NB4 (cell line): Measurements from ENCODE around the gene RPGRIP1L.

Experiments used
- DNase-seq: peaks from one replicate; pipeline ENCODE4 v3.0.0; 2010; ENCODE audit warnings: low read depth
- H3K4me3 ChIP-seq: one replicate; pipeline ENCODE4 v1.5.1; 2011; ENCODE audit warnings: mild to moderate bottlenecking, low read depth, low read length, moderate library complexity
- MYC ChIP-seq: IDR thresholded peaks from 2 replicates; pipeline ENCODE4 v1.6.1; 2011; ENCODE audit warnings: low read depth, low read length
- POLR2A ChIP-seq: IDR thresholded peaks from 2 replicates; pipeline ENCODE4 v1.6.1; 2011; ENCODE audit warnings: mild to moderate bottlenecking; ENCODE audit not compliant: insufficient read length; ENCODE audit errors: extremely low read depth
- TF ChIP-seq, protein P1 (sequence below): IDR thresholded peaks from one replicate; pipeline ENCODE4 v1.5.1; 2012; ENCODE audit warnings: low read depth, low read length
- TF ChIP-seq, protein P2 (sequence below): IDR thresholded peaks from 2 replicates; pipeline ENCODE4 v1.6.1; 2011; ENCODE audit warnings: low read depth, low read length

The RPGRIP1L gene

GRCh38 chr16:53600616-53601015 is 103.0 kb downstream of the RPGRIP1L start:
- H3K4me3 ChIP-seq, result no peak overlapping the region
- no peak for TF ChIP-seq MYC
- TF ChIP-seq, protein P1, sequence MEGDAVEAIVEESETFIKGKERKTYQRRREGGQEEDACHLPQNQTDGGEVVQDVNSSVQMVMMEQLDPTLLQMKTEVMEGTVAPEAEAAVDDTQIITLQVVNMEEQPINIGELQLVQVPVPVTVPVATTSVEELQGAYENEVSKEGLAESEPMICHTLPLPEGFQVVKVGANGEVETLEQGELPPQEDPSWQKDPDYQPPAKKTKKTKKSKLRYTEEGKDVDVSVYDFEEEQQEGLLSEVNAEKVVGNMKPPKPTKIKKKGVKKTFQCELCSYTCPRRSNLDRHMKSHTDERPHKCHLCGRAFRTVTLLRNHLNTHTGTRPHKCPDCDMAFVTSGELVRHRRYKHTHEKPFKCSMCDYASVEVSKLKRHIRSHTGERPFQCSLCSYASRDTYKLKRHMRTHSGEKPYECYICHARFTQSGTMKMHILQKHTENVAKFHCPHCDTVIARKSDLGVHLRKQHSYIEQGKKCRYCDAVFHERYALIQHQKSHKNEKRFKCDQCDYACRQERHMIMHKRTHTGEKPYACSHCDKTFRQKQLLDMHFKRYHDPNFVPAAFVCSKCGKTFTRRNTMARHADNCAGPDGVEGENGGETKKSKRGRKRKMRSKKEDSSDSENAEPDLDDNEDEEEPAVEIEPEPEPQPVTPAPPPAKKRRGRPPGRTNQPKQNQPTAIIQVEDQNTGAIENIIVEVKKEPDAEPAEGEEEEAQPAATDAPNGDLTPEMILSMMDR, result no peak
- TF ChIP-seq, protein P2, sequence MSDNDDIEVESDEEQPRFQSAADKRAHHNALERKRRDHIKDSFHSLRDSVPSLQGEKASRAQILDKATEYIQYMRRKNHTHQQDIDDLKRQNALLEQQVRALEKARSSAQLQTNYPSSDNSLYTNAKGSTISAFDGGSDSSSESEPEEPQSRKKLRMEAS, result no peak
- no peak for TF ChIP-seq POLR2A
- DNase-seq, result no peak

DNA sequence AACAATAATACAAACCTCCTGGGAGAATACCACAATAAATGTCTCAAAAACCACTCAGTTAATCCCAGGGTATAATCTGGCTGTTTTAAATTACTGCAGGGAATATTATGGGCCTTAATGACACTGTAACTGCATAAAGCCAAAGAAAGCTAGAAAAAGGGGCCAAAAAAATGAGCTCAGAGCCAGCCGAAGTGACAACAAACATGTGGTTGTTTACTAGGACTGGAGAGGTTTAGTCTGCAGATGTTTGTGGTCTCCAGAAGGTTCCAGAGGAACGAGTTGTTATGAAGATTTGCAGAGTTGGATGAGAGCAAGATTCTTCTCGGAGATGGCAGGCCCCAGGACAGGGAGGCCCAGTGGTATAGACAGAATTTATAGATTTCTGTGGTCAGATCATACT is 103.5 kb downstream of the RPGRIP1L start:
- DNase-seq, result no peak
- TF ChIP-seq, protein P1, result no peak
- no peak for TF ChIP-seq POLR2A
- TF ChIP-seq, protein P2, result no peak
- no peak overlapping the region for H3K4me3 ChIP-seq

GRCh38 chr16:53599548-53599947 is 104.1 kb downstream of the RPGRIP1L start:
- no peak for DNase-seq
- no peak overlapping the region for H3K4me3 ChIP-seq
- TF ChIP-seq, protein P1, result no peak
- TF ChIP-seq MYC (no peak), POLR2A (no peak)
- TF ChIP-seq, protein P2, result no peak

DNA sequence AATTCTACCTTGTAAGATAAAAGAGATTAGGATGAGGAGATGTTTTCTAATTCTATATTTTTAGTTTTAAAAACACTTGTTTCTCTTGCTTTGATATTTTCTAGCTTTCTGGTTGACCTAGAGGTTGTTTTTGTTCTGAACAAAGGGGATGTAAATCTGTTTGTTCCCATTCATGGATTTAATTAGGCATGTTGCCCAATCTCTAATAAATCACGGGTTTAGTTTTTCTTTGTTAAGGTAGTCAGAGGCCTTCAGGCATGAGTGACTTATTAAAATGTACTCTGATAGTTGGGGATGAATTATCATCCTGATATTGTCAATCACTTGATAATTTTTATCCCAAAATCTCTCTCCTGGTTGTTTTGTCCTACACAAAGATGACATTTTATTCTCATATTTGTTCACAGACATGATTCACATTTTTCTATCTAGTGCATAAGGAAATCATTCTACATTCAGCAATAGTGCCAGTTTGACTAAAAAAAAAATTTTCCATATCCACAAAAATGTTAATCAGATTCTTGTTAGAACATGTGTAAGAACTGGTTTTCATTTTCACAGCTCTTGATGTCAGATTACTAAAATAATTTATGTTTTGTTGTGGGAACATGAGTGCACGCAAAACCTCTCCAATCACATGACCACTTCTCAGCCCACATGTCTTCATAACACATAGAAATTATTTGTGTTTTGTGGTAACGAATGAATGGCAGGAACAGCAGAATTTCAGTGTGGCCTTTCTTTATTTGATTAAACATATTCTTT is 105.0 kb downstream of the RPGRIP1L start:
- H3K4me3 ChIP-seq, result no peak overlapping the region

GRCh38 chr16:53597776-53598175 is 105.9 kb downstream of the RPGRIP1L start:
- H3K4me3 ChIP-seq, result no peak overlapping the region
- DNase-seq, result no peak
- TF ChIP-seq, protein P2, result no peak
- TF ChIP-seq POLR2A (no peak), MYC (no peak)
- TF ChIP-seq, protein P1, result no peak

More for the DNA sequence above, 105.0 kb downstream of the RPGRIP1L start:
- TF ChIP-seq, protein P1, result no peak
- TF ChIP-seq, protein P2, result no peak
- TF ChIP-seq MYC (no peak), POLR2A (no peak)
- no peak for DNase-seq
